GM19240 (cell line): ENCODE data around the gene CHADL.
A peak's percentile ranks its signal among the peaks of the same experiment; 100 is the strongest.
"Not testable (repeated sequence)": the region's sequence is repeated elsewhere in the genome, so short reads cannot be mapped to it uniquely, and the experiment has no call there.

ENCODE experiments used
- DNase-seq: peaks from one replicate; pipeline ENCODE4 v3.0.0; 2011; ENCODE audit warnings: low spot score; ENCODE audit not compliant: insufficient read length

CHADL gene

DNA sequence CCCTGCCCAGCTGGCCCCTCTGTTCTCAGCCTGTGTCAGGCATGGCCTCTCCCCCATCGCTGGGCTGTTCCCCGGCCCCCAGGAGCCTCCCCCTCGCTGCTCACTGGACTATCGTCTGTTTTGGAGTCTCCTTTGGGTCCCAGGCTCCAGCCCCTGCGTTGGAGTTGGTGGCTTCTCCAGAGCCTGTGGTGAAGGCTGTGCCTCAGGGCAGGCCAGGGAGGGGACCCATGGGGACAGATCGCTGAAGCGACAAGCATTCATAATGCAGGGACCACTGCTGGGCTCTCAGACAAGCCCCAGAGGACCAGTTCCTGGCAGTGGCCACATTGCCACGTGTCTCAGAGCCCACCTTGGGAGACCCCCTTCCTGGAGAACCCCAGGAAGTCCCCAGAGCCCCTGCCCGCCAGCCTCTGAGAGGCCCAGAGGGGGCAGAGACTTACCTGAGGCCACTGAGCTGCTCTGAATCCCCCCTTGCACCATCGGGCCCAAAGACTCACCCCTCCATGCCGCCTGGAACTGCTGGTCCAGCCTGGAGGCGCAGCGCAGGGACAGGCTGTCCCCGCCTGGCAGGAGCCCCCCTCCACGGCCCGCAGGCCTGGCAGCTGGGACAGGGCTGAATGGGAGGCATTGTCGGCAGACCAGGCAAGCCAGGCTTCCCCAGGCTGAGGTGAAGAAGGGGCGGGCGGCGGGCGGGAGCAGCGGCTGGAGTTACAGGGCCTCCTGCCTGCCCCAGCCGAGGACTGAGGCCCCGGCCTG is at the start of gene CHADL:
Gene CHADL (minus strand): TSS at position 555 of the 756 bp plus-strand sequence. CDS start 50 bp downstream, at position 505.
- no peak for DNase-seq

DNA sequence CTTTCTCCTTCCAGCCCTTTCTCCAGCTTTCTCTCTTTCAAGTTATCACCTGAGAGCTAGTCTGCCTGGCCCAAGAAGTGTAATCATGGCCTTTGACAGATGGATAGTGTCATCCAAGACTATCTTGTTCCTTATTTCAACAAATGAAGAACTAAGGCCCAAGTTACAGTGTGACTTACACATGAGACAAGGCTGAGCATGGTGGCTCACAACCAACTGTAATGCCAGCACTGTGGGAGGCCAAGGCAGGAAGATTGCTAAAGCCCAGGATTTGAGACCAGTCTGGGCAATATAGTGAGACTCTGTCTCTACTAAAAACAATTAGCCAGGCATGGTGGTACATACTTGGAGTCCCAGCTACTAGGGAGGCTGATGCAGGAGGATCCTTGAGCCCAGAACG is 48.9 kb upstream of the CHADL start:
- DNase-seq, result no peak

- no peak for DNase-seq
These were observed 47.7 kb upstream of the CHADL start for GRCh38 chr22:41288245-41288946.

DNA sequence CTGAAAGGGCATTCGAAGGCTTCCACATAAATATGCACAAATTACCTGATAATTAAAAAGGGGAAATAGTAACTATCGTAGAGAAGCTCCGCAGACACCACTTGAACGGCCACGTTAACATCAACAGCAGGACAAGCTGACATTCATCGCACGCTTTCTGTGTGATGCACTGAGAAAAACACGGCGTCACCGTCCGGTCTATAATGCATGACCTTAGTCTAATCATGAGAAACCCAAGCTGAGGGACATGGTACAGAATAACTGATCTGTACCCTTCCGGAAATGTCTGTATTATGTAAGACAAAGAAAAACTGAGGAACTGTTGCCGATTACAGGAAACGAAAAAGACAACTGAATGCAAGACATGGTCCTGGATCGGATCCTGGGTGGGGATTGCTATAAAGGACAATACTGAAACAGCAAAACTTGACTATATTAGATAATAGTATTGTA is 45.9 kb upstream of the CHADL start:
- no peak for DNase-seq

DNA sequence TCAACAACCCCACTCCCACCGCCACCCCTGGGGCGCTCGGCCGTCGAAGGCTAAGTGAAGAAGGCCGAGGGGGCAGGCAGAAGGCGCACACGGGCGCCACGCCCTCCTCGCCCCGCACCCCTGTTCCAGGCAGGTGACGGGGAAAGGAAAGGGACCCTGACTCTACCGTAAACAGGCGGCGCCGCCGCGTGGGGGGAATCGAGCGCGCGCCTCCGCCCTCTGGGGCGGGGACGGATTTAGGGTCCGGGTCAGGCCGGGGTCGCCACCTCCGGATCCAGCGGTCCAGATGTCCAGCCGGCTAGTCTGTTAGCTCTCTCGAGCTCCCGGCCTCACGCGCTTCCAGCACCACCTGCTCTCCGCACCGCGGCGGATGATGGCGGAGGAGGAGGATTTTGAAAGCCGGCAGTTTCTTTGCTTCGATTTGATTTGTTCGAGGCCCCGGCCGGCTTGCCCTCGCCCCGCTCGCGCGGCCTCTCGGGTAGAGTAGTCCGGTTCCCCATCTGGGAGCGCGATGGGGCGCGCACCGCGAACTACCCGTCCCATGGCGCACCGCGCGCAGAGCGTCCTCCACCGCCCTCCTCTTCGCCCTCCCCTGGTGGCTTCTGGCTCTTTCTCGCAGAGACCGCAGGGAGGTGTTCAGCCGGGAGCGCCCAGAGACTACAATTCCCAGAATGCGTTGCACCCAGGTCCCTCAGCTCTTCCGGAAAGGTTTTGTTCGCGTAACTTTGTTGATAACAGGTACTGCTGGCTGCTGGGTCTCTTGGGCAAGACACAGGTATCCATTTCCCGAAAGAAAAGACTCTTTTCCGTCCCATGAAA is 45.3 kb upstream of the CHADL start, which contains the start of gene RANGAP1:
Gene RANGAP1 (minus strand): TSS at position 368 of the 819 bp plus-strand sequence. CDS start 5,143 bp downstream, outside the sequence.
- peak; percentile 98 for DNase-seq

- DNase-seq, result peak; percentile 62
These were observed 44.7 kb upstream of the CHADL start for GRCh38 chr22:41285441-41285819.

GRCh38 chr22:41284465-41284864 is 43.7 kb upstream of the CHADL start:
- no peak for DNase-seq

- DNase-seq, result no peak
These were observed 40.1 kb upstream of the CHADL start for GRCh38 chr22:41280854-41281253.

GRCh38 chr22:41280065-41280464 is 39.3 kb upstream of the CHADL start:
- DNase-seq, result no peak

- DNase-seq, result no peak
These were observed 34.1 kb upstream of the CHADL start for GRCh38 chr22:41274856-41275255.

- DNase-seq, result no peak
These were observed 32.4 kb upstream of the CHADL start for GRCh38 chr22:41273128-41273527.

DNA sequence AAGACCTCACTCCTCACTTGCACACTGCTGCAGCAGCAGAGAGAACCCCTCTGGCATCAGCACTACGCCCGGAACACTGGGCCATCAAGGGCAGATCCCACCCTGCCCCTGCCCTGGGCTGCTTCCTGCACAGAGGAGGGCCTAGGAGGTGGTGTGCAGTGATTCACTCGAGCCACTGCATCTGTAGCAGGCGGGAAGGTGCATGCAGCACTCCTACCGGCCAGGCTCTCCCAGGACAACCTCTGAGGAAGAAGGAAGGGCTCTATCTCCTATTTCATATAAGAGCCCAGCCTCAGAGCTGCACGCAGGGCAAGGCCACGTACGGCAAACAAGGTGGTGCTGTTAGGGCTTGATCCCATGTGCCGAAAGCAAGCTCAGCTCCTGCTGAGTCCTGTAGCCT is 31.1 kb upstream of the CHADL start:
- DNase-seq, result no peak

DNA sequence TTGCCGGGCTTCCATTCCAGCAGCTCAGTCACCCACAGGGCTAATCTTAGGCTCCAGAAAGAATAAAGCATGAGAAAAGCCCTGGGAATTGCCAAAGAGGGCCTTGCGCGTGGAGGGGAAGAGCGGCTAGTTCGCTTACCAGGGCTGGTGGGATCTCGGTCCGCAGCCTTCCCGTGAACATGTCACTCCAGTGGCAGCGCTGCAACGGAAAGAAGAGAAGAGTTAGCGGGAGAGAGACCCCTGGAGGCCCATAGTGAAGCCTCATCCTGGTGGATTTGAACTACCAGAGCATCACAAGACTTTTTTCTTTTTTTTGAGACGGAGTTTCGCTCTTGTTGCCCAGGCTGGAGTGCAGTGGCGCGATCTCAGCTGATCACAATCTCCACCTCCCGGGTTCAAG is 27.2 kb upstream of the CHADL start:
- DNase-seq, result no peak

DNA sequence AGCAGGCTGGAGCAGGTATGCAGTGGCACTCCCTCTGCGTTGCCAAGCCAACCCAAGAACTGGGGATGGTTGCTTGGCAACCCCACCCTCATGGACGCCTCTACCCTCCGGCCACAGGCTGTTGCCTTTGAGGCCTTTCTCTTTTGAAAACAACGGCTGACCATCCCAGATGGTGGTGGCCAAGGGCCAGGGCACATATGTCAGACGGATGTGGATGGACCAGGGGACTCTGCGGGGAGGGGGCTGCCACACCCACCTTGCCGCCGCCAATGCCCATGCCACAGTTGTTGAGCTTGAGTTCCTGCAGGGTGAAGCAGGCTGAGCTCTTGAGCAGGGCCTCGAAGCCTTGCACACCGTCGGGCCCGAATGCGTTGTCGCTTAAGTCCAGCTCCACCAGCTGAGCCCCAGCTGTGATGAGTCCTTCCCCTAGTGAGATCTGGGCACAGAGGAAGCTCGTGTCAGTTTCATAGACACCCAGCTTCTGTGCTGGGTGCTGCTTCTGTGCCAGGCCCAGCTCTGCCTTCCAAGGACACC is 23.7 kb upstream of the CHADL start:
- DNase-seq, result no peak

GRCh38 chr22:41263704-41264103 is 23.0 kb upstream of the CHADL start:
- no peak for DNase-seq

- no peak for DNase-seq
These were observed 21.6 kb upstream of the CHADL start for GRCh38 chr22:41262250-41262765.

DNA sequence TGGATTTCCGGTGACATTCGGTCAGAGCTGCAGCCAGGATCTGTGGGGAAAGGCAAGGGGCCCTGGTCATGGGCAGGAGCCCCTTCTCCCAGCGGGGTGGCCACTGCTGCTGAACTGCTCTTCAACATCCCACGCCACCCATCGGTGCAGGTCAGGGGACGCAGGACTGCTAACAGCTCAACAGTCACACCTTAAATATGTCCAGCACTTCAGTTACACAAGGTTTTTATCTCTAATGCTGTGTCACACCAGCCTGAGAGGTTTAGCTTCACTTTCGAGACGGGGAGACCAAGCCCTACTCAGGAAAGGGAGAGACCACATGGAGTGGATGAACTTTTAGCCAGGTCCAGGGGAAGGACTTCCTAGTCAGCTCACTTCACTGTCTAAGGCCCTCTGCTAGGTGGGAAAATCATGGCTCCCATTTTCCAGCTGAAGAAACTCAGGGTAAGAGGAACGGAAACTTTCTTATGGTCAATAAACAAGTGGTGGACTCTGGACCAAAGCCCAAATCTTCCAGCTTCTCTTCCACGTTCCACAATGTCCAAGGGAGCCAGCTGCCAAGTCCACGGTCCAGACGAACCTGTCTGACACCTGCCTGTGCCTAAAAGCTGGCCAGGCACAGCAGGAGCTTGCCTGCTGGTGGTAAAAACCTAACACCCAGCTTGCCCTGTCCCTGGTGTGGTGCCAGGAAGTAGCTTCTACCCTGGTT is 21.0 kb upstream of the CHADL start:
- DNase-seq, result no peak

DNA sequence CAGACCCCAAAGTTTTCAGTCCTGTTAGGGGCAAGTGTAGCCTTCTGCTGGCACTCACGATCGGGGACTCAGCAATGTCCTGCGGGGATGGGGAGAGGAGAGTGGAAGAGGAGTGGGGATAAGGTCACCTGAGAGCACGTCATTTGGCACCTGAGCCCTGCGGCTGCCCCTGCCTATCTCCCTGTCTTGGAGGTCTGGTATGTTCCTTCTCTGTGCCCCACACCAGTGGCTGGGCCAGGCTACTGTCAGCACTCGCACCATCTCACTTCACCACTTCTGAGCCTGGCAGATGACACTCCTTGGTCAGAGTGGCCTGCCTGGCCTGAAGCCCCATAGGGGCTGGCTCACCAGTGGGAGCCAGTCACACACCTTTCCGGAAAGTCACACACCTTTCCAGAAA is 20.1 kb upstream of the CHADL start:
- no peak for DNase-seq

DNA sequence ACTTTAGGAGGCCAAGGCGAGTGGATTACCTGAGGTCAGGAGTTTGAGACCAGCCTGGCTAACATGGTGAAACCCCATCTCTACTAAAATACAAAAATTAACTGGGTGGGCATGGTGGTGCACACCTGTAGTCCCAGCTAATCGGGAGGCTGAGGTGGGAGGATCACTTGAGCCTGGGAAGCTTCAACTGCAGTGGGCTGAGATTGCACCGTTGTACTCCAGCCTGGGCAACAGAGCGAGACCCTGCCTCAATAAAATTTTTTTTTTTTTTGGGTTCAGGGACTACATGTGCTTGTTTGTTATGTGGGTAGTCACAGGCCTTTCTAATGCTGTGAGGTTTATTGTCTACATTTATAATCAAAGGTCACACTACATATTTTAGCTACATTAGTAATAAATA is 19.0 kb upstream of the CHADL start:
- not testable (repeated sequence) for DNase-seq

GRCh38 chr22:41257696-41258095 is 17.0 kb upstream of the CHADL start:
- DNase-seq, result no peak
